ENCODE results near the gene SCARF2. TPM values are rescaled to one million over a fixed set of nuclear protein-coding genes. Genes with fewer than 3 reads are reported as not detected.

SCARF2 gene
- total RNA-seq, 6 donors from 2014 or later, result 10.1 to 36.7 (median 16.1) TPM

DNA sequence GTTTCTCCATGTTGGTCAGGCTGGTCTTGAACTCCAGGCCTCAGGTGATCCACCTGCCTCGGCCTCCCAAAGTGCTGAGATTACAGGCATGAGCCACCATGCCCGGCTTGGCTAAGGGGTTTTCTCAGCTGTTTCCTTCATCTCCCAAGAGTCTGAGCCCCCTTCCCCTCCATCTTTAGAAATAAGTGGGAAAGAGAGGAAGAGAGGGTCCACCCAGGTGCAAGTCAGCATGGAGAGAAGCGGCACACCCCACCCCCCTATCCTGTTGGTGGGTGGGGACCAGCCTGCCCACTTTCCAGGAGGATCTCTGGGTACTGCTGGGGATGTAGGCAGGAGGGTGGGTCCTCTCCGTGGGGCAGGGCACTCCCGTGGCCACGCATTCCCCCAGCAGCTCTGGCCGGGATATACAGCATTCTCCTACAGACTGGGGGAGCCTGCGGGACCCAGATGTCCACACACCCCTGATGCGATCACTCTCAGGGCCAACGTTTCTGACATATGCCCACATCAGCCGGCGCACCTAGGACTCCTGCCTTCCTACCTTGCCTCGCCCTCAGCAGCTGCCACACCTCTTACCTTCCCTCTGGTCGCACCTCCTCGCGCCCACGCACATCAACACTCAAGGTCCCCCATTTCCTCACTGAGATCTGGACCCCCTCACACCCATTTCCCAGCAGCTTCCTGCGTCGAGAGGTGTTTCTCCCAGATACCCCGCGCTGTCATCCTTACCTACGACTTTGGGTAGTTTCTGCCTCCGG is 8.9 kb downstream of the SCARF2 start:
- Histone ChIP-seq H3K4me1 (peaks cover 32 to 56% (median 34%) of the 10 kb centered on the region in 4 donors), H3K27ac (peak overlapping the region in 1 of 4 donors; percentile 3), H3K9me3 (no peaks in the 10 kb centered on the region), H3K4me3 (peak overlapping the region in 3 of 4 donors; percentile 47 to 56 (median 55)), H3K27me3 (peaks cover 0 to 44% (median 11%) of the 10 kb centered on the region in 4 donors), H3K36me3 (peaks cover 0 to 39% (median 6%) of the 10 kb centered on the region in 4 donors)
- TF ChIP-seq POLR2A (IDR thresholded peaks at IDR 0.05), result no peak
- no peak for TF ChIP-seq EP300 (IDR thresholded peaks at IDR 0.05)
- no peak for TF ChIP-seq POLR2AphosphoS5 (IDR thresholded peaks at IDR 0.05)
- TF ChIP-seq, protein P1, sequence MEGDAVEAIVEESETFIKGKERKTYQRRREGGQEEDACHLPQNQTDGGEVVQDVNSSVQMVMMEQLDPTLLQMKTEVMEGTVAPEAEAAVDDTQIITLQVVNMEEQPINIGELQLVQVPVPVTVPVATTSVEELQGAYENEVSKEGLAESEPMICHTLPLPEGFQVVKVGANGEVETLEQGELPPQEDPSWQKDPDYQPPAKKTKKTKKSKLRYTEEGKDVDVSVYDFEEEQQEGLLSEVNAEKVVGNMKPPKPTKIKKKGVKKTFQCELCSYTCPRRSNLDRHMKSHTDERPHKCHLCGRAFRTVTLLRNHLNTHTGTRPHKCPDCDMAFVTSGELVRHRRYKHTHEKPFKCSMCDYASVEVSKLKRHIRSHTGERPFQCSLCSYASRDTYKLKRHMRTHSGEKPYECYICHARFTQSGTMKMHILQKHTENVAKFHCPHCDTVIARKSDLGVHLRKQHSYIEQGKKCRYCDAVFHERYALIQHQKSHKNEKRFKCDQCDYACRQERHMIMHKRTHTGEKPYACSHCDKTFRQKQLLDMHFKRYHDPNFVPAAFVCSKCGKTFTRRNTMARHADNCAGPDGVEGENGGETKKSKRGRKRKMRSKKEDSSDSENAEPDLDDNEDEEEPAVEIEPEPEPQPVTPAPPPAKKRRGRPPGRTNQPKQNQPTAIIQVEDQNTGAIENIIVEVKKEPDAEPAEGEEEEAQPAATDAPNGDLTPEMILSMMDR (IDR thresholded peaks at IDR 0.05), result no peak
- 78 to 82% methylated on average over 22 of the region's 23 CpGs for WGBS, 2 donors
- DNase-seq, result peak in 1 of 2 donors; percentile 22
- ATAC-seq (ENCODE audit: low FRiP score in 2 of 2), result no peak

- Histone ChIP-seq H3K36me3 (peaks cover 0 to 39% (median 6%) of the 10 kb centered on the region in 4 donors), H3K4me3 (no peak overlapping the region), H3K9me3 (no peaks in the 10 kb centered on the region), H3K4me1 (peaks cover 32 to 60% (median 35%) of the 10 kb centered on the region in 4 donors), H3K27me3 (peaks cover 0 to 44% (median 11%) of the 10 kb centered on the region in 4 donors), H3K27ac (no peak overlapping the region)
- DNase-seq (no peak), ATAC-seq (ENCODE audit: low FRiP score in 2 of 2) (no peak)
- no peak for TF ChIP-seq POLR2AphosphoS5 (IDR thresholded peaks at IDR 0.05)
- no peak for TF ChIP-seq POLR2A (IDR thresholded peaks at IDR 0.05)
- no peak for TF ChIP-seq EP300 (IDR thresholded peaks at IDR 0.05)
- TF ChIP-seq, protein P1 (IDR thresholded peaks at IDR 0.05), result no peak
- WGBS, 2 donors, result 96 to 97% methylated on average over 2 to 4 of the region's 4 CpGs
Observed at GRCh38 chr22:20427945-20428417, 9.6 kb downstream of the SCARF2 start.

DNA sequence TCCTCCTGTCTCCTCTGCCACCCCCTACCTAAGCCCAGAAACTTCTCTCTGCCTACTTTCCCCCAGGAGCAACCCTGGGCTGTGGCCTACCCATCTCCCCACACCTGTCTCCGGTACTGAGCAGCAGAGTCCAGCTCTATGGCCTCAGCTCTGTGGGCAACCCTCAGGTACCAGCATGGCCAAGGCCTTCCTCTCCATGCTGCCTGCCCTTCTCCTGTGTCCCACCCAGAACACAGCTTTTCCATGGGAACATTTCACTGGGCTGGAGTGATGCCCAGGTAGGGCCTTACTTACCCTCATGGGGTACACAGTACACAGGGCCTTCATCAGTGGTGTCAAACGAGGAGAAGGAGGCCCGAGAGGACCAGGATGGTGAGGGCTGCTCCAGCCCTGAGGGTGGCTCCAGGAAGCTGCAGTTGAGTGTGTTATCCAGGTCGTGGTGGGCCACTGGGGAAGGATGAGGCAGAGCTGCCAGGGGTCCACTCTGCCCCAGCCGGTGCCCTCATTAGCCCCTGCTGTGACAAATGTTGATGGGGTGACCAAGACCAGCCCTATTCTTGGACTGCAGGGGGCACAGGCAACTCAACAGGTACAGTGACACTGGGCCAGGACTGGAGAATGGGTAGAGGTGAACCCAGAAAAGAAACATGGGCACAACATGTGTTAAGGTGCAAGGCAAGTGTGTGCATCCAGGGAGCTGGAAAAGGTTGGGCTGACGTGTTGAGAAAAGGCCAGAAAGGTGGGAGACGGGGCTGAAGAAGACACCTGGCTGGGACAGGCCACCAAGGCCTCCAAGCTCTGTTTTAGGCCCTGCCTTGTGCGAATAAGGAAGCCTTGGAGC is 10.3 kb downstream of the SCARF2 start:
- WGBS, 2 donors, result 94 to 100% methylated on average over 4 to 8 of the region's 8 CpGs
- Histone ChIP-seq H3K27me3 (peaks cover 0 to 44% (median 11%) of the 10 kb centered on the region in 4 donors), H3K4me3 (no peak overlapping the region), H3K36me3 (peaks cover 0 to 39% (median 6%) of the 10 kb centered on the region in 4 donors), H3K27ac (no peak overlapping the region), H3K9me3 (no peaks in the 10 kb centered on the region), H3K4me1 (peaks cover 32 to 60% (median 35%) of the 10 kb centered on the region in 4 donors)
- ATAC-seq (ENCODE audit: low FRiP score in 2 of 2), result no peak
- TF ChIP-seq, protein P1 (IDR thresholded peaks at IDR 0.05), result no peak
- TF ChIP-seq POLR2A (IDR thresholded peaks at IDR 0.05) (no peak), POLR2AphosphoS5 (IDR thresholded peaks at IDR 0.05) (no peak), EP300 (IDR thresholded peaks at IDR 0.05) (no peak)
- peak in 1 of 2 donors; percentile 8 for DNase-seq

DNA sequence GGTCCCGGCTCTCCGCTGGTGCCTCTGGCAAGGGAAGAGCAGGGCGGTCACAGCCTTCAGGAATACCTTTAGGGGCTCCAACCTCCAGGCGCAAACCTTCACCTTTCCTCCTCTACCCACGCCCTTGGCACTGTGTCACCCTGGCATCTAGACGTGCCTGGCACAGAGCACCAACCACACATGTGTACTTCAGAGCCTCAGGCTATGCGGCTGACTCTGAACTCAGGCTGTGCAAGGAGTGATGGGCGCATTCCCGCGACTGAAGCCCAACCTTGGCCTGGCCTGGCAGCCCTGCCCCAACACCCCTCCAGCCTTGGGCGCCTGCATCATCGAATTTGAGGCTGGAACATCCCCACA is 11.4 kb downstream of the SCARF2 start:
- peaks cover 0 to 39% (median 6%) of the 10 kb centered on the region in 4 donors for H3K36me3 ChIP-seq
- H3K27ac ChIP-seq, result no peak overlapping the region
- DNase-seq, result peak in 1 of 2 donors; percentile 22
- 82 to 89% methylated on average over 6 to 12 of the region's 12 CpGs for WGBS, 2 donors
- H3K9me3 ChIP-seq, result no peaks in the 10 kb centered on the region
- TF ChIP-seq, protein P1 (IDR thresholded peaks at IDR 0.05), result no peak
- no peak for TF ChIP-seq EP300 (IDR thresholded peaks at IDR 0.05)
- H3K4me1 ChIP-seq, result peaks cover 23 to 53% (median 30%) of the 10 kb centered on the region in 4 donors
- ATAC-seq (ENCODE audit: low FRiP score in 2 of 2), result no peak
- H3K4me3 ChIP-seq, result peak overlapping the region in 1 of 4 donors; percentile 33
- H3K27me3 ChIP-seq, result peaks cover 0 to 33% (median 7%) of the 10 kb centered on the region in 4 donors
